ENCODE results near the gene CIDEC. TPM values are rescaled to one million over a fixed set of nuclear protein-coding genes. Genes with fewer than 3 reads are reported as not detected.
"Not testable (repeated sequence)": the region's sequence is repeated elsewhere in the genome, so short reads cannot be mapped to it uniquely, and the experiment has no call there.

Gene CIDEC
- total RNA-seq, 4 donors from 2014 or later = 0.35 to 12.4 (median 1.6) TPM; not detected in 1

DNA sequence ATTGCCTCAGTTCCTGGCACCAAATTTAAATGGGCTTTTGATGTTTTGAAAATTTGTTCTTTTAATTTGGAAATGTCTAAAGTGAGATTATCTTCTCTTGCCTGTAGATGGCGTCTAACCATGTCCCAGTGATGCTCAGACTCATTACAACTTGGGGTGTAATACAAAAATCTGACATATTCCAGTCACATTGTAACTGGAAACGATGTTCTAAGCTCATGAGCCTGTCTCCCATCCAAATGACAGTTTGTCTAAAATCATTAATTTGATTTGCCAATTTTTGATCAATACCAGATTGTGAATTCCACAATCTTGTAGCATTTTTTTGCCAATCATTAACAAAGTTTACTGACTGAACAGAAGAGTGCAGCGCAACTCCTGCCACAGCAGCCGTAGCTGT lies 31.2 kb downstream of the CIDEC start:
- H3K27me3 ChIP-seq, H3K27ac ChIP-seq, H3K4me3 ChIP-seq, ATAC-seq, H3K36me3 ChIP-seq, H3K4me1 ChIP-seq, H3K9me3 ChIP-seq: not testable (repeated sequence)
- TF ChIP-seq POLR2AphosphoS5 (IDR thresholded peaks at IDR 0.05) = peak; percentile 16
- TF ChIP-seq, protein P1, sequence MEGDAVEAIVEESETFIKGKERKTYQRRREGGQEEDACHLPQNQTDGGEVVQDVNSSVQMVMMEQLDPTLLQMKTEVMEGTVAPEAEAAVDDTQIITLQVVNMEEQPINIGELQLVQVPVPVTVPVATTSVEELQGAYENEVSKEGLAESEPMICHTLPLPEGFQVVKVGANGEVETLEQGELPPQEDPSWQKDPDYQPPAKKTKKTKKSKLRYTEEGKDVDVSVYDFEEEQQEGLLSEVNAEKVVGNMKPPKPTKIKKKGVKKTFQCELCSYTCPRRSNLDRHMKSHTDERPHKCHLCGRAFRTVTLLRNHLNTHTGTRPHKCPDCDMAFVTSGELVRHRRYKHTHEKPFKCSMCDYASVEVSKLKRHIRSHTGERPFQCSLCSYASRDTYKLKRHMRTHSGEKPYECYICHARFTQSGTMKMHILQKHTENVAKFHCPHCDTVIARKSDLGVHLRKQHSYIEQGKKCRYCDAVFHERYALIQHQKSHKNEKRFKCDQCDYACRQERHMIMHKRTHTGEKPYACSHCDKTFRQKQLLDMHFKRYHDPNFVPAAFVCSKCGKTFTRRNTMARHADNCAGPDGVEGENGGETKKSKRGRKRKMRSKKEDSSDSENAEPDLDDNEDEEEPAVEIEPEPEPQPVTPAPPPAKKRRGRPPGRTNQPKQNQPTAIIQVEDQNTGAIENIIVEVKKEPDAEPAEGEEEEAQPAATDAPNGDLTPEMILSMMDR (IDR thresholded peaks at IDR 0.05) = peak in 3 of 4 experiments; percentile 61 to 72 (median 65)
- 33 to 37% methylated on average over 4 of the region's 4 CpGs for WGBS, 2 donors (ENCODE audit: low coverage in 1 of 2)

DNA sequence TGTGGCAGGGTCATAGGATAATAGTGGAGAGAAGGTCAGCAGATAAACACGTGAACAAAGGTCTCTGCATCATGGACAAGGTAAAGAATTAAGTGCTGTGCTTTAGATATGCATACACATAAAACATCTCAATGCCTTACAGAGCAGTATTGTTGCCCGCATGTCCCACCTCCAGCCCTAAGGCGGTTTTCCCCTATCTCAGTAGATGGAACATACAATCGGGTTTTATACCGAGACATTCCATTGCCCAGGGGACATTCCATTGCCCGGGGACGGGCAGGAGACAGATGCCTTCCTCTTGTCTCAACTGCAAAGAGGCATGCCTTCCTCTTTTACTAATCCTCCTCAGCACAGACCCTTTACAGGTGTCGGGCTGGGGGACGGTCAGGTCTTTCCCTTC lies 32.2 kb downstream of the CIDEC start:
- WGBS, 2 donors (ENCODE audit: low coverage in 1 of 2) = 53 to 69% methylated on average over 5 to 6 of the region's 9 CpGs
- H3K4me1 ChIP-seq = peaks cover 0 to 13% (median 0%) of the 10 kb centered on the region in 3 donors
- not testable (repeated sequence) for ATAC-seq, H3K36me3 ChIP-seq, H3K9me3 ChIP-seq, H3K27me3 ChIP-seq, H3K27ac ChIP-seq, H3K4me3 ChIP-seq

DNA sequence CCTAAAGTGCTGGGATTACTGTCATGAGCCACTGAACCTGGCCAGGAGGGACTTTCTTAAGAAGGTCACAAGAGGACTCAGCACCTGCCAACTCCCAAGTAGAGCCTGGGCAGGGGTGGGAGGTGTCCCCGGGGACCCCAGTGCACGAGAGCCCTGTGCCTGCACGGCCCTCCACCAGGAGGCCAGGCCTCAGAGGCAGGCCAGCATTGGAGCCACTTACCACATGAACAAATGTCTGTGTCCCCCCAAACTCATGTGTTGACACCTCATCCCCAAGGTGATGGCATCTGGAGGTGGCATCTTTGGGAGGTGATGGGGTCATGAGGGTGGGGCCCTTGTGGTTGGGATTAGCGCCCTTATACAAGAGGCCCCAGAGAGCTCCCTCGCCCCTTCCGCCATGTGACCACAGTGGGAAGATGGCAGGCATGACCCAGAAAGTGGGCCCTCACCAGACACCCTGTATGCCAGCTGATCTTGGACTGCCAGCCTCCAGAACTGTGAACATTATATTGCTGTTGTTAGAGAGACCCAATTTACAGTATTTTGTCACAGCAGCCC lies 33.0 kb downstream of the CIDEC start:
- H3K4me3 ChIP-seq = no peak overlapping the region
- ATAC-seq = no peak
- WGBS, 2 donors (ENCODE audit: low coverage in 1 of 2) = 83% methylated on average over 1 of the region's 6 CpGs; no CpG with 5 or more reads in 1 of the 2 donors
- H3K9me3 ChIP-seq = no peaks in the 10 kb centered on the region
- peaks cover 0 to under 1% of the 10 kb centered on the region in 2 donors for H3K36me3 ChIP-seq
- H3K27ac ChIP-seq = no peak overlapping the region
- no peaks in the 10 kb centered on the region for H3K27me3 ChIP-seq
- TF ChIP-seq POLR2A (IDR thresholded peaks at IDR 0.05) (no peak), POLR2AphosphoS5 (IDR thresholded peaks at IDR 0.05) (no peak), EP300 (IDR thresholded peaks at IDR 0.05) (no peak)
- TF ChIP-seq, protein P1 (IDR thresholded peaks at IDR 0.05) = no peak
- peaks cover 0 to 21% (median 0%) of the 10 kb centered on the region in 3 donors for H3K4me1 ChIP-seq

DNA sequence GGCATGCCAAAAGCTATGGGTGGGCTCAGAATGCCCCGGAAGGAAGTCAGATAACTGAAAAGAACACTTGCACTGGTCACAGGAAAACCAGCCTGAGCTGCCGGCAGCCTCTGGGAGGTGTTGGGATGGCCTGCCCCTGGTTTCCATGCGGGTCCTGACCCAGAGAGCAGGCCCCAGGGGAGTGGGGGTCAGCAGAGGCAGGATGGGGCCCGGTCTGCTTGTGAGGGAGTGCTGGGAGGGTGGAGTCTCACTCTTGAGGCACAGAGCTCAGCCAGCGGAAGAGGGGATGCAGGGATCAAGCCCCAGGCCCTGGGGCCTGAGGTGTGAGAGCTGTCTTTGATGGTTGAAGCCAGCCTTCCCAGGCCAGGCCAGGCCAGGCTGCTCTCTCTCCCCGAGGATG lies 33.8 kb downstream of the CIDEC start:
- H3K9me3 ChIP-seq = no peaks in the 10 kb centered on the region
- H3K27ac ChIP-seq = no peak overlapping the region
- H3K27me3 ChIP-seq = no peaks in the 10 kb centered on the region
- H3K4me3 ChIP-seq = no peak overlapping the region
- ATAC-seq = no peak
- 67 to 78% methylated on average over 1 to 5 of the region's 6 CpGs for WGBS, 2 donors (ENCODE audit: low coverage in 1 of 2)
- peaks cover 0 to 25% (median 0%) of the 10 kb centered on the region in 3 donors for H3K4me1 ChIP-seq
- TF ChIP-seq POLR2A (IDR thresholded peaks at IDR 0.05) (no peak), POLR2AphosphoS5 (IDR thresholded peaks at IDR 0.05) (no peak), EP300 (IDR thresholded peaks at IDR 0.05) (no peak)
- TF ChIP-seq, protein P1 (IDR thresholded peaks at IDR 0.05) = no peak
- H3K36me3 ChIP-seq = peaks cover 0 to 8% of the 10 kb centered on the region in 2 donors

DNA sequence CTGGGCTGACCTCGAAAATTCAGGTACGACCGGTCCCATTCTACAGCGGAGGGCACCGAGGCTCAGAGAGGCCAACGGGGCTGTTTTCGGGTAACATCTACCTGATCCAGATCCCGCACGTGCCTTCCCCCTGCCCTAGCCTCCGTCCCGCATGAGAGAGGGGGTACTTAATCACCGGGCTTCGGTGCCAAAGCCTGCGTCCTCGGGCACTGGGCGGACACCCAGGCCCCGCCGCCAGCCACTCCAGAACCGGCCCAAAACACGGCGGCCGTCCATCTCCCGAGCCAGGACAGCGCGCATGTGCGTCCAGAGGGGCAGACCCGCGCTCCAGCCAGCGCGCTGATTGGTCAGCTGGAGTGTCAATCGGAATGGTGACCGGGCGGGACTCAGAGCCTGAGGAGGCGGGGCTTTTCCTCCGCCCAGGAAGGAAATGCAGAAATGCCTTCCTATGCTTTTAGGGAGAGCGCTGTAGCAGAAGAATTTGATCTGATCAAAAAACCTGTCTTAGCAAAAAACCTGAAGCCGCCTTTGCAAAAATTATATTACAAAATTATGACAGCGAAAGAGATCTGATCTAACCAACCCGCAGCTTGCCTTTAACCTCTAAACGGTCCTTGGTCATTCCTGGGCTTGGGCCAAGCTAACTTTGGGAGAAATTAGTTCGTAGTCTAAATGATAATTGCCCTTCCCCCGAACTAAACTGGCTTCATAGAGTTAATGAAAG lies 36.2 kb downstream of the CIDEC start, which contains the start of gene RPUSD3:
Gene RPUSD3 (minus strand): TSS at position 294 of the 724 bp plus-strand sequence. CDS start 18 bp downstream, at position 276.
- Histone ChIP-seq H3K27me3 (no peaks in the 10 kb centered on the region), H3K36me3 (peaks cover 0 to 32% of the 10 kb centered on the region in 2 donors), H3K4me3 (peak within 1 kb of the TSS; percentile 58 to 79), H3K9me3 (no peaks in the 10 kb centered on the region), H3K4me1 (peaks cover 0 to 25% (median 0%) of the 10 kb centered on the region in 3 donors), H3K27ac (peak within 1 kb of the TSS; percentile 77 to 93 (median 88))
- peak; percentile 100 for ATAC-seq
- 0% methylated on average over 4 to 16 of the region's 42 CpGs for WGBS, 2 donors (ENCODE audit: low coverage in 1 of 2)
- TF ChIP-seq POLR2AphosphoS5 (IDR thresholded peaks at IDR 0.05) = peak; percentile 66
- no peak for TF ChIP-seq EP300 (IDR thresholded peaks at IDR 0.05)
- TF ChIP-seq POLR2A (IDR thresholded peaks at IDR 0.05) = peak in 1 of 2 donors; percentile 62
